CD14-positive monocyte (primary cell): Measurements from ENCODE around the gene UBXN6. TPM values are rescaled to one million over a fixed set of nuclear protein-coding genes. Genes with fewer than 3 reads are reported as not detected.

Experiments used
- DNase-seq, 3 donors: peaks; one replicate each; pipeline ENCODE4 v3.0.0-alpha.2; 2011 to 2022
- H2AFZ ChIP-seq: 2 replicates; pipeline ENCODE4 v1.6.0; 2012; ENCODE audit warnings: mild to moderate bottlenecking, low read depth, low read length, inconsistent platforms; ENCODE audit not compliant: insufficient read depth, poor library complexity, severe bottlenecking
- H3K27ac ChIP-seq, 2 donors: 1 replicate in 1 of 2; 2 replicates in 1 of 2; pipeline ENCODE4 v1.5.1; 2012 to 2013; ENCODE audit warnings: low read length in 2 of 2, control low read depth in 1 of 2, inconsistent platforms in 1 of 2, low read depth in 1 of 2, mild to moderate bottlenecking in 1 of 2
- H3K27me3 ChIP-seq, 2 donors: one replicate each; pipeline versions ENCODE4 v1.6.0 to v1.6.1; 2011 to 2013; ENCODE audit warnings: low read length in 2 of 2; ENCODE audit not compliant: control insufficient read depth in 2 of 2, insufficient read depth in 2 of 2
- H3K36me3 ChIP-seq, 2 donors: replicated peaks in 1 of 2; 1 replicate in 1 of 2; 2 replicates in 1 of 2; pipeline versions ENCODE4 v1.5.1 to v1.6.1; 2012 to 2013; ENCODE audit warnings: low read length in 2 of 2, control low read depth in 1 of 2, inconsistent platforms in 1 of 2, mild to moderate bottlenecking in 1 of 2; ENCODE audit not compliant: insufficient read depth in 2 of 2, control insufficient read depth in 1 of 2
- H3K4me1 ChIP-seq, 2 donors: 1 replicate in 1 of 2; 2 replicates in 1 of 2; pipeline versions ENCODE4 v1.5.1 to v1.6.1; 2012 to 2013; ENCODE audit warnings: low read length in 2 of 2, control low read depth in 1 of 2, inconsistent platforms in 1 of 2, mild to moderate bottlenecking in 1 of 2, moderate library complexity in 1 of 2; ENCODE audit not compliant: insufficient read depth in 2 of 2, control insufficient read depth in 1 of 2
- H3K4me2 ChIP-seq: replicated peaks from 2 replicates; pipeline ENCODE3; 2012; ENCODE audit warnings: low read length, moderate library complexity, mild to moderate bottlenecking; ENCODE audit not compliant: poor library complexity, severe bottlenecking; ENCODE audit errors: extremely low read depth
- H3K4me3 ChIP-seq, 3 experiments: fragments of 200-600 bp in 1 of 3; sonication (generic) in 1 of 3; replicated peaks in 1 of 3; 1 replicate in 2 of 3; 2 replicates in 1 of 3; pipeline ENCODE4 v1.5.1; 2011 to 2013; ENCODE audit warnings: low read length in 3 of 3, mild to moderate bottlenecking in 3 of 3, control low read depth in 2 of 3, low read depth in 2 of 3, inconsistent platforms in 1 of 3, moderate library complexity in 1 of 3
- H3K79me2 ChIP-seq: 2 replicates; pipeline ENCODE4 v1.6.0; 2012; ENCODE audit warnings: mild to moderate bottlenecking, control low read depth, inconsistent platforms, low read length, moderate library complexity; ENCODE audit not compliant: insufficient read depth
- H3K9ac ChIP-seq: 2 replicates; pipeline ENCODE4 v1.6.0; 2017; ENCODE audit warnings: low read length, mild to moderate bottlenecking; ENCODE audit not compliant: insufficient read depth, poor library complexity, severe bottlenecking
- H3K9me3 ChIP-seq, 2 donors: replicated peaks in 1 of 2; 1 replicate in 1 of 2; 2 replicates in 1 of 2; pipeline versions ENCODE4 v1.5.1 to v1.6.1; 2012 to 2013; ENCODE audit warnings: low read length in 2 of 2, control low read depth in 1 of 2; ENCODE audit not compliant: control insufficient read depth in 1 of 2, insufficient read depth in 1 of 2
- H4K20me1 ChIP-seq: 2 replicates; pipeline ENCODE4 v1.6.0; 2012; ENCODE audit warnings: mild to moderate bottlenecking, low read length, control low read depth, moderate library complexity; ENCODE audit not compliant: insufficient read depth
- H3K27ac Mint-ChIP-seq, 7 donors: one replicate each; pipeline ENCODE4 v1.8.0; 2020; ENCODE audit warnings: mild to moderate bottlenecking in 7 of 7, mixed read lengths in 7 of 7, moderate library complexity in 6 of 7, inconsistent platforms in 2 of 7
- H3K27me3 Mint-ChIP-seq, 3 donors: one replicate each; pipeline ENCODE4 v1.8.0; 2021 to 2022; ENCODE audit warnings: low read depth in 3 of 3, mild to moderate bottlenecking in 3 of 3, mixed read lengths in 3 of 3, moderate library complexity in 3 of 3, inconsistent platforms in 1 of 3
- H3K36me3 Mint-ChIP-seq, 2 donors: one replicate each; pipeline ENCODE4 v1.8.0; 2020; ENCODE audit warnings: mixed read lengths in 2 of 2, inconsistent platforms in 1 of 2, mild to moderate bottlenecking in 1 of 2
- H3K4me1 Mint-ChIP-seq: one replicate; pipeline ENCODE4 v1.8.0; 2020; ENCODE audit warnings: mild to moderate bottlenecking, mixed read lengths
- H3K4me3 Mint-ChIP-seq, 2 donors: one replicate each; pipeline ENCODE4 v1.8.0; 2020; ENCODE audit warnings: mild to moderate bottlenecking in 2 of 2, mixed read lengths in 2 of 2, moderate library complexity in 1 of 2
- H3K9me3 Mint-ChIP-seq, 7 donors: one replicate each; pipeline ENCODE4 v1.8.0; 2020 to 2022; ENCODE audit warnings: mixed read lengths in 7 of 7, mild to moderate bottlenecking in 6 of 7, moderate library complexity in 6 of 7, inconsistent platforms in 2 of 7
- WGBS: methylation state at CpG from one replicate; pipeline ENCODE4 v1.1.5; 2013; ENCODE audit warnings: missing lambda C conversion rate; ENCODE audit not compliant: insufficient coverage; 5-methylcytosine and 5-hydroxymethylcytosine counted together
- intact Hi-C, 2 donors: fragments of 100-400 bp; cut with micrococcal nuclease; formaldehyde crosslinking; loops; one replicate each; pipeline versions ENCODE4 v1.15.0 to v1.15.1; 2023
- polyA plus RNA-seq, 3 donors: library from polyadenylated mRNA; depleted of rRNA in 1 of 3; unstranded in 2 of 3; stranded (reverse) in 1 of 3; fragments of 300-500 nt in 2 of 3; fragments of >200 nt in 1 of 3; fragmentation: Illumina TruSeq in 2 of 3; gene quantifications; 1 replicate in 2 of 3; 2 replicates in 1 of 3; pipeline ENCODE4 v1.2.3, GENCODE V29; 2012 to 2021
- TF ChIP-seq, protein P1 (sequence below): fragments of 200-600 bp; IDR thresholded peaks from one replicate; pipeline ENCODE4 v1.8.0; 2022; ENCODE audit warnings: antibody characterized with exemption, mild to moderate bottlenecking

The UBXN6 gene
- polyA plus RNA-seq, 3 donors = 3.8 to 64.5 (median 5.4) TPM

DNA sequence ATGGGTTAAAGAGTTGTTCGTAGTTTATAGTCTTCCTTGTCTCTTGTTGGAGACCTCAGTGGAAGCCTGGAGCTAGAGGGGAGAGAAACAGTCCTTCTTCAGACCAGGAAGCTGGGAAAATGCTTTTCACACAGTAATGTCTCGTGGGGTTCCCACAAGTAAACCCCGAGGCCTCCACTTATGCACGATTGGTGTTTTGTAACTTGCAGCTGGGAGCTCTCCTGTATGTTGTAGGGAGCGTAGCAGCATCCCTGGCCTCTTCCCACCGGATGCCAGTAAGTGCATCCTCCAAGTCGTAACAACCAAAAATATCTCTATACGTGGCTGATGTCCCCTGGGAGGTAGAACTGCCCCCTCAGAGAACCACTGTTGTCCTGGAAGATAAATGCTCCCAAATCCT is 51.6 kb downstream of the UBXN6 start:
- H3K36me3 ChIP-seq = peaks cover 15 to 27% of the 10 kb centered on the region in 2 donors
- Mint-ChIP-seq H3K36me3 (peaks cover 16 to 47% of the 10 kb centered on the region in 2 donors), H3K4me3 (no peak overlapping the region), H3K9me3 (no peaks in the 10 kb centered on the region), H3K27ac (no peak overlapping the region), H3K4me1 (peaks cover 25% of the 10 kb centered on the region), H3K27me3 (peaks cover 0 to 5% (median 0%) of the 10 kb centered on the region in 3 donors)
- H3K4me2 ChIP-seq = no peak overlapping the region
- no peak for DNase-seq
- no peaks in the 10 kb centered on the region for H3K9me3 ChIP-seq
- H3K79me2 ChIP-seq = peaks cover 83% of the 10 kb centered on the region
- no peak overlapping the region for H3K4me3 ChIP-seq
- H3K4me1 ChIP-seq = peaks cover 20 to 23% of the 10 kb centered on the region in 2 donors
- 100% methylated on average over 3 of the region's 8 CpGs for WGBS
- H4K20me1 ChIP-seq = no peaks in the 10 kb centered on the region
- TF ChIP-seq, protein P1, sequence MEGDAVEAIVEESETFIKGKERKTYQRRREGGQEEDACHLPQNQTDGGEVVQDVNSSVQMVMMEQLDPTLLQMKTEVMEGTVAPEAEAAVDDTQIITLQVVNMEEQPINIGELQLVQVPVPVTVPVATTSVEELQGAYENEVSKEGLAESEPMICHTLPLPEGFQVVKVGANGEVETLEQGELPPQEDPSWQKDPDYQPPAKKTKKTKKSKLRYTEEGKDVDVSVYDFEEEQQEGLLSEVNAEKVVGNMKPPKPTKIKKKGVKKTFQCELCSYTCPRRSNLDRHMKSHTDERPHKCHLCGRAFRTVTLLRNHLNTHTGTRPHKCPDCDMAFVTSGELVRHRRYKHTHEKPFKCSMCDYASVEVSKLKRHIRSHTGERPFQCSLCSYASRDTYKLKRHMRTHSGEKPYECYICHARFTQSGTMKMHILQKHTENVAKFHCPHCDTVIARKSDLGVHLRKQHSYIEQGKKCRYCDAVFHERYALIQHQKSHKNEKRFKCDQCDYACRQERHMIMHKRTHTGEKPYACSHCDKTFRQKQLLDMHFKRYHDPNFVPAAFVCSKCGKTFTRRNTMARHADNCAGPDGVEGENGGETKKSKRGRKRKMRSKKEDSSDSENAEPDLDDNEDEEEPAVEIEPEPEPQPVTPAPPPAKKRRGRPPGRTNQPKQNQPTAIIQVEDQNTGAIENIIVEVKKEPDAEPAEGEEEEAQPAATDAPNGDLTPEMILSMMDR = no peak
- H3K27ac ChIP-seq = no peak overlapping the region
- H3K27me3 ChIP-seq = no peaks in the 10 kb centered on the region
- intact Hi-C loops = no loop called here
- no peak overlapping the region for H2AFZ ChIP-seq
- no peak overlapping the region for H3K9ac ChIP-seq

DNA sequence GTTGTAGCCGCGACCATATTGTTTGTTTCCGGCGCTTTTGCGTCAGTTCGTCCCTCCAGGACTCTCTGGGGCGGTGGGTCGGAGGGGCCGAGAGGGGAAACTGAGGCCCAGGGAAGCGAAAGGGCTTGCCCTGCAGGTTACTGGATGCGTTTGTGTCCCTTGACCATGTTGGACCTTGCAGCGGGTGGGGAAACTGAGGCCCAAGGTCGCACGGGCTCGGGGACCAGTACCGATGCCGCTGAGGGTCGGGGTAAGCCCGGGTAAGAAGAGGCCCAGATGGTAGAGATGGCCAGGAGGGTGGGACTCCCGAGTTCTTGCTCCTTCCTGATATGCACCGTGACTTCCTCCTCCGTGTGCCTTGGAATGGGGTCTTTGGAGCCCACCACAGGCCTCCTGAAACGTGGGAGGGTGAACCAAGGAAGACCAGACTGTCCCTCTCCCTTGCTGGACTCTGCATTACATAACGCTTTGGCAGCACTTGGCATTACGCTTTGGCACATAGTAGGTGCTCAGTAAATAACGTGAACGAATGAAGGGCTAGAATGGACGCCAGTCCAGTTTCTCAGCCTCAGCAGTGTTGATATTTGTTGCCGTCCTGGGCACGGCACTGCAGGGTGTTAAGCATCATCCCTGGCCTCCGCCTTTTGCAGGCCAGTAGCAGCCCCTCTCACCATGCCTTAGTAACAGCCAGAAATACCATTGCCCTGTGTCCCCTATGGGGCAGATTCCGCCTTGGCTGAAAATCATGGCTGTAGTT is 54.4 kb downstream of the UBXN6 start:
- Mint-ChIP-seq H3K27ac (peak overlapping the region; percentile 62 to 93 (median 88)), H3K9me3 (no peaks in the 10 kb centered on the region), H3K27me3 (peaks cover 0 to 3% (median 0%) of the 10 kb centered on the region in 3 donors), H3K36me3 (peaks cover 4 to 28% of the 10 kb centered on the region in 2 donors), H3K4me1 (peaks cover 40% of the 10 kb centered on the region), H3K4me3 (peak overlapping the region; percentile 79 to 84)
- H3K27me3 ChIP-seq = no peaks in the 10 kb centered on the region
- peak overlapping the region; percentile 99 for H3K4me2 ChIP-seq
- H3K4me3 ChIP-seq = peak overlapping the region; percentile 63 to 89 (median 80)
- H3K27ac ChIP-seq = peak overlapping the region; percentile 27 to 90
- peak overlapping the region; percentile 93 for H3K9ac ChIP-seq
- peaks cover 77% of the 10 kb centered on the region for H3K79me2 ChIP-seq
- intact Hi-C loops = loop anchor here (2.0 to 5.0 kb wide), 3 partner anchors 28 to 54 kb away; partner anchors contain the start of gene UBXN6 (in 2 of the 2)
- no peaks in the 10 kb centered on the region for H3K9me3 ChIP-seq
- peaks cover 16% of the 10 kb centered on the region for H4K20me1 ChIP-seq
- WGBS = 11% methylated on average over 31 of the region's 32 CpGs
- peaks cover 0 to 6% of the 10 kb centered on the region in 2 donors for H3K36me3 ChIP-seq
- peaks cover 37 to 44% of the 10 kb centered on the region in 2 donors for H3K4me1 ChIP-seq
- peak overlapping the region; percentile 85 for H2AFZ ChIP-seq
- no peak for DNase-seq
- TF ChIP-seq, protein P1 = no peak
